ENCODE results near the gene SUPT20HL1.

SUPT20HL1 gene

GRCh38 chrX:24399550-24399949 is 39.1 kb downstream of the SUPT20HL1 start:
- no peak for DNase-seq

GRCh38 chrX:24405959-24406358 is 45.5 kb downstream of the SUPT20HL1 start:
- no peak for DNase-seq
